IMR-90 (cell line): ENCODE measurements around the gene AGBL1. TPM values are rescaled to one million over a fixed set of nuclear protein-coding genes. Genes with fewer than 3 reads are reported as not detected.

Experiments used
- ATAC-seq: fragments of 200-7000 bp; cut with Tn5 transposase; 2 replicates; pipeline ENCODE4 v1.9.1; 2020; ENCODE audit warnings: low read depth, mild to moderate bottlenecking, moderate library complexity
- BruUV-seq: library from RNA; stranded (reverse); fragments of 400-500 nt; replicated peaks from 2 replicates; lab custom pipeline; 2021; lab: Mats Ljungman, UMichigan
- CTCF ChIA-PET: fragments of 300-600 bp; formaldehyde crosslinking; extraction: SDS; loops from one replicate; lab custom pipeline; 2021; ENCODE audit warnings: antibody characterized with exemption; lab: Yijun Ruan, JAX
- POLR2A ChIA-PET: fragments of 300-600 bp; sonication (Branson Sonifier 250); formaldehyde crosslinking; loops from one replicate; lab custom pipeline; 2022; ENCODE audit warnings: antibody characterized with exemption; ENCODE audit not compliant: unreplicated experiment; lab: Charles Lee
- DNase-seq: peaks from one replicate; pipeline ENCODE4 v3.0.0; 2013
- H2AFZ ChIP-seq: replicated peaks from 2 replicates; pipeline ENCODE3; 2013; ENCODE audit warnings: low read length, mild to moderate bottlenecking; ENCODE audit not compliant: poor library complexity
- H2AK5ac ChIP-seq: 2 replicates; pipeline ENCODE4 v1.6.1; 2013; ENCODE audit warnings: low read depth, low read length, inconsistent platforms
- H2AK9ac ChIP-seq: replicated peaks from 2 replicates; pipeline ENCODE3; 2013; ENCODE audit warnings: mild to moderate bottlenecking, low read depth, low read length, moderate library complexity; ENCODE audit not compliant: poor library complexity
- H2BK120ac ChIP-seq: 2 replicates; pipeline ENCODE4 v1.6.1; 2013; ENCODE audit warnings: low read depth, low read length, inconsistent platforms
- H2BK15ac ChIP-seq: 3 replicates; pipeline ENCODE4 v1.6.1; 2013; ENCODE audit warnings: low read depth, low read length, inconsistent platforms
- H2BK20ac ChIP-seq: 2 replicates; pipeline ENCODE4 v1.6.1; 2013; ENCODE audit warnings: low read depth, mild to moderate bottlenecking, inconsistent platforms, low read length, moderate library complexity
- H2BK5ac ChIP-seq: 2 replicates; pipeline ENCODE4 v1.6.1; 2013; ENCODE audit warnings: mild to moderate bottlenecking, low read depth, low read length, inconsistent platforms; ENCODE audit not compliant: poor library complexity, severe bottlenecking
- H3K14ac ChIP-seq: replicated peaks from 2 replicates; pipeline ENCODE4 v1.6.1; 2013; ENCODE audit warnings: low read depth, low read length, inconsistent platforms
- H3K18ac ChIP-seq: 2 replicates; pipeline ENCODE4 v1.6.1; 2013; ENCODE audit warnings: low read depth, low read length, control low read depth
- H3K23ac ChIP-seq: 2 replicates; pipeline ENCODE4 v1.6.1; 2013; ENCODE audit warnings: low read depth, low read length, inconsistent platforms
- H3K27ac ChIP-seq: 2 replicates; pipeline ENCODE4 v1.5.1; 2013; ENCODE audit warnings: mild to moderate bottlenecking, control low read depth, low read length; ENCODE audit not compliant: insufficient read depth
- H3K27me3 ChIP-seq: 2 replicates; pipeline ENCODE4 v1.6.1; 2013; ENCODE audit warnings: low read length; ENCODE audit not compliant: control insufficient read depth, insufficient read depth
- H3K36me3 ChIP-seq: 2 replicates; pipeline ENCODE4 v1.6.1; 2013; ENCODE audit warnings: low read length, mixed read lengths; ENCODE audit not compliant: control insufficient read depth, insufficient read depth
- H3K4ac ChIP-seq: 2 replicates; pipeline ENCODE4 v1.6.1; 2013; ENCODE audit warnings: low read depth, low read length, inconsistent platforms
- H3K4me1 ChIP-seq: 2 replicates; pipeline ENCODE4 v1.6.1; 2013; ENCODE audit warnings: low read length, mixed read lengths; ENCODE audit not compliant: control insufficient read depth, insufficient read depth
- H3K4me2 ChIP-seq: 2 replicates; pipeline ENCODE4 v1.6.1; 2013; ENCODE audit warnings: low read depth, mild to moderate bottlenecking, control low read depth, low read length, moderate library complexity
- H3K4me3 ChIP-seq: 2 replicates; pipeline ENCODE4 v1.5.1; 2013; ENCODE audit warnings: low read depth, mild to moderate bottlenecking, control low read depth, low read length, moderate library complexity; ENCODE audit not compliant: insufficient read depth
- H3K56ac ChIP-seq: 2 replicates; pipeline ENCODE4 v1.6.1; 2013; ENCODE audit warnings: low read length, inconsistent platforms; ENCODE audit not compliant: insufficient read depth; ENCODE audit errors: extremely low read depth
- H3K79me1 ChIP-seq, 2 experiments: 2 replicates each; pipeline ENCODE4 v1.6.1; 2013; ENCODE audit warnings: low read length in 2 of 2, inconsistent platforms in 1 of 2, low read depth in 1 of 2
- H3K9ac ChIP-seq: 2 replicates; pipeline ENCODE4 v1.6.1; 2013; ENCODE audit warnings: low read depth, low read length, control low read depth
- H3K9me1 ChIP-seq: 2 replicates; pipeline ENCODE4 v1.6.1; 2013; ENCODE audit warnings: low read length, inconsistent platforms; ENCODE audit not compliant: insufficient read depth
- H3K9me3 ChIP-seq: 2 replicates; pipeline ENCODE4 v1.6.1; 2013; ENCODE audit warnings: low read length; ENCODE audit not compliant: control insufficient read depth, insufficient read depth
- H4K20me1 ChIP-seq: 2 replicates; pipeline ENCODE4 v1.6.1; 2013; ENCODE audit warnings: low read length, inconsistent platforms; ENCODE audit not compliant: insufficient read depth
- H4K5ac ChIP-seq: 2 replicates; pipeline ENCODE4 v1.6.1; 2013; ENCODE audit warnings: mild to moderate bottlenecking, low read depth, low read length, control low read depth
- H4K8ac ChIP-seq, 2 experiments: 2 replicates each; pipeline ENCODE4 v1.6.1; 2013; ENCODE audit warnings: low read depth in 2 of 2, low read length in 2 of 2, control low read depth in 1 of 2, inconsistent platforms in 1 of 2
- H4K91ac ChIP-seq: 2 replicates; pipeline ENCODE4 v1.6.1; 2013; ENCODE audit warnings: low read depth, low read length, inconsistent platforms; ENCODE audit not compliant: insufficient read depth
- CHD1 ChIP-seq: IDR thresholded peaks from 2 replicates; pipeline ENCODE4 v1.6.1; 2012; ENCODE audit warnings: low read depth, low read length, improper control_type of control experiment
- ELK1 ChIP-seq: fragments of 150-350 bp; IDR thresholded peaks from 2 replicates; pipeline ENCODE4 v1.6.1; 2016; ENCODE audit warnings: low read depth, mild to moderate bottlenecking, low read length, moderate library complexity, borderline replicate concordance
- FOS ChIP-seq: fragments of 150-350 bp; IDR thresholded peaks from 2 replicates; pipeline ENCODE4 v1.6.1; 2016; ENCODE audit warnings: low read depth, low read length
- MAZ ChIP-seq: IDR thresholded peaks from 2 replicates; pipeline ENCODE4 v1.6.1; 2012; ENCODE audit warnings: low read depth, mild to moderate bottlenecking, low read length, improper control_type of control experiment, moderate library complexity, borderline replicate concordance
- MXI1 ChIP-seq: IDR thresholded peaks from 2 replicates; pipeline ENCODE4 v1.6.1; 2012; ENCODE audit warnings: low read depth, mild to moderate bottlenecking, low read length, moderate library complexity, borderline replicate concordance
- RFX5 ChIP-seq: IDR thresholded peaks from 2 replicates; pipeline ENCODE4 v1.8.0; 2012; ENCODE audit warnings: low read depth, mild to moderate bottlenecking, low read length, moderate library complexity
- WGBS, 2 experiments: methylation state at CpG; one replicate each; pipeline versions ENCODE4 v1.1.5 to v1.1.7; 2013; ENCODE audit warnings: missing lambda C conversion rate in 2 of 2; ENCODE audit not compliant: insufficient read length in 1 of 2; ENCODE audit errors: extremely low coverage in 2 of 2; 5-methylcytosine and 5-hydroxymethylcytosine counted together
- dilution Hi-C: fragments of 300-500 bp; cut with HindIII; formaldehyde crosslinking; loops from one replicate; pipeline ENCODE4 v1.14.3; 2018; ENCODE audit warnings: low sequenced_read_pairs; ENCODE audit not compliant: unreplicated experiment
- in situ Hi-C: fragments of 300-500 bp; cut with MboI; formaldehyde crosslinking; loops from 3 replicates; pipeline ENCODE4 v1.14.3; 2019; ENCODE audit warnings: low sequenced_read_pairs, inconsistent platforms, mixed read lengths
- intact Hi-C: fragments of 100-400 bp; cut with micrococcal nuclease; formaldehyde crosslinking; loops from 2 replicates; pipeline ENCODE4 v1.10.0; 2022
- polyA plus RNA-seq, 3 experiments: library from polyadenylated mRNA; depleted of rRNA; stranded (reverse); fragments of >200 nt; gene quantifications; 2 replicates each; pipeline ENCODE4 v1.2.3, GENCODE V29; 2012; ENCODE audit warnings: low replicate concordance in 1 of 3
- total RNA-seq: library from RNA; depleted of rRNA; stranded (reverse); fragments of >200 nt; gene quantifications from 2 replicates; pipeline ENCODE4 v1.2.3, GENCODE V29; 2012

Gene AGBL1
- total and polyA plus RNA-seq, 2 of the 4 experiments (the other 2 are of a cell fraction) = not detected

GRCh38 chr15:86060674-86061073, 19.0 kb upstream of the AGBL1 start:
- no peaks in the 10 kb centered on the region for H3K36me3 ChIP-seq
- H3K4ac ChIP-seq = no peak overlapping the region
- no peak overlapping the region for H3K23ac ChIP-seq
- H2AK5ac ChIP-seq = no peak overlapping the region
- H3K4me2 ChIP-seq = no peak overlapping the region
- intact Hi-C loops = no loop called here
- H3K18ac ChIP-seq = no peak overlapping the region
- no peaks in the 10 kb centered on the region for H3K9me1 ChIP-seq
- H3K79me1 ChIP-seq = no peaks in the 10 kb centered on the region
- dilution Hi-C loops = no loop called here
- no peak overlapping the region for H3K56ac ChIP-seq
- H4K20me1 ChIP-seq = no peaks in the 10 kb centered on the region
- TF ChIP-seq FOS (no peak), MAZ (no peak), MXI1 (no peak), ELK1 (no peak), CHD1 (no peak), RFX5 (no peak)
- ATAC-seq = no peak
- no peak overlapping the region for H4K8ac ChIP-seq
- H3K4me1 ChIP-seq = no peaks in the 10 kb centered on the region
- in situ Hi-C loops = no loop called here
- no peak for DNase-seq
- H4K91ac ChIP-seq = no peak overlapping the region
- ChIA-PET CTCF (no interaction called here), POLR2A (no interaction called here)
- H3K27me3 ChIP-seq = no peaks in the 10 kb centered on the region
- H2AFZ ChIP-seq = no peak overlapping the region
- no peak overlapping the region for H3K27ac ChIP-seq
- H2BK15ac ChIP-seq = no peak overlapping the region
- H4K5ac ChIP-seq = no peak overlapping the region
- 0% methylated on average over 1 of the region's 3 CpGs; no CpG with 5 or more reads in 1 of the 2 experiments for WGBS, 2 experiments
- peaks cover 27% of the 10 kb centered on the region for H3K9me3 ChIP-seq
- H2AK9ac ChIP-seq = no peak overlapping the region
- no peak overlapping the region for H2BK20ac ChIP-seq
- BruUV-seq = no TSS peak
- H2BK120ac ChIP-seq = no peak overlapping the region
- no peak overlapping the region for H3K14ac ChIP-seq
- no peak overlapping the region for H3K9ac ChIP-seq
- no peak overlapping the region for H3K4me3 ChIP-seq
- H2BK5ac ChIP-seq = no peak overlapping the region
